ENCODE results near the gene GREM2.

GREM2 gene

DNA sequence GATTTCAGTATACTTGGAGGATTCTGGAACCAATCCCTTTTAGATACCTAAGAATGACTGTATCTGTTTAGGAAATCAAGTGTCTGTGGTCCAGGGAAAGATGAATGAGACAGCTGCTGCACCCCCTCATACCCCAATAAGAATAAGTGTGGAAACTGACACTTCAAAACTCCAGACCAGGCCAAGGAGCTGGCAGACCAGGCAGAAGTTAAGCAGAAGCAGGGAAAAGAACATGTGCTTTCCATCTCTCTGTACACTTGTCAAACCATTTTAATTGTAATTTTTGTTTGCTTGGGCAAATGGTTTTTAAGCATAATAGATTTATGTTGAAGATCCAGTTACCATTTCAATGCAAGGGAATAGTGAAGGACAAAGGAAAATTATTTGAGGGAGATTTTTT, 100.2 kb downstream of the GREM2 start:
- DNase-seq (ENCODE audit: low read depth) = no peak
- no peak overlapping the region for H3K4me3 ChIP-seq (ENCODE audit: low read depth, low read length)

DNA sequence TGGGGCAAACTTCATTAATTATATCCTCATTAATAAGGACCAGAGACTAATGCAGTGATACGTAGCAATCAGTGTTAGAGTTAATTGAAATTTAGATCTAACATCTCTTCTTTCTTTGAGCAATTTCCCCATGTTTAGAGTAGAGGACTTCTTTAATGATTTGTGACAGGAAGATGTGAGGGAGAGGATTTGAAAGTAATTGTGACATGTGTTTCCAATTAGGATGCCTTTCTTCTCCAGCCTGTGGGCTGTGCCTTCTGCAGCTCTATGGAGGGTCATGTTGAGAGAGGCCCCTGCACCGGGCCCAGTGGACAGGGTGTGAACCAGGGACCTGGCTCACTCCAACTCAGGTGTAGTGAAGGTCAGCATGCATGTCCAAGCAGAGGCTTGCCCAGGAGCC, 103.0 kb downstream of the GREM2 start:
- DNase-seq (ENCODE audit: low read depth) = no peak
- no peak overlapping the region for H3K4me3 ChIP-seq (ENCODE audit: low read depth, low read length)

DNA sequence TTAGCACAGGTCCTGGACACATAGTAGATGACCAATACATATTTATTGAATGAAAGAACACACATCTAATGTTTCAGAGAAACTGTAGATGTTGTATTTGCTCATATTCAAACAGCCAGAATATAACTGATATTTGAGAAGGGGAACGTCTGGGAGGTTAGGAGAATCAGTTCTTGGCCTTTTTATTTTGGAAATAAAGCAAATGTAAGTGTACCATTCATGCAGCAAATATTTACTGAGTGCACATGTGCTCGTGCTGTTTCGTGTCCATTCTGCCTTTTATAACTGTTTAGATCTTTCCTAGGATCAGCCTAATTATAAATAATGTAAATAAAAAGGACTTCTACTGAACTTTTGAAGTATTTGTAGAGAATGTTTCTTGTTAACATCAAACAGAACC, 103.8 kb downstream of the GREM2 start:
- H3K4me3 ChIP-seq (ENCODE audit: low read depth, low read length) = no peak overlapping the region
- DNase-seq (ENCODE audit: low read depth) = no peak

DNA sequence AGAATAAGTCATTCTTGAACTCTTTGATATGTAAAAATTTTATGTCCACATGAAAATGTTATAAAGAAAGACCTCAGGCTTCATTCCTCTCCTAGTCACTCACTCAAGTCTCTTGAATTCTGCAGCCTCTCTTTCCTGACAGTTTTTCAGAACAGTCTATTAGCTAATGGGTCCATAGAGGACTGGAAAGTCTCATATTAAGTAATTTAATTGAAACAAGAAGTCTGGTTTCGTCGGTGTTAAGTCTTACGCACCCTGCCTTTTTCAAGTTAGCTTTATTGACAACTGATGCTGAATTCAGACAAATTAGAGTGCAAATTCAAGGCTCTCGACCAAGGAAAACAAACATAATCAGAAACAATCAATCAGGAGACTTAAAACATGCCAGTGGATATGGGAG, 105.8 kb downstream of the GREM2 start:
- no peak for DNase-seq (ENCODE audit: low read depth)
- H3K4me3 ChIP-seq (ENCODE audit: low read depth, low read length) = no peak overlapping the region

DNA sequence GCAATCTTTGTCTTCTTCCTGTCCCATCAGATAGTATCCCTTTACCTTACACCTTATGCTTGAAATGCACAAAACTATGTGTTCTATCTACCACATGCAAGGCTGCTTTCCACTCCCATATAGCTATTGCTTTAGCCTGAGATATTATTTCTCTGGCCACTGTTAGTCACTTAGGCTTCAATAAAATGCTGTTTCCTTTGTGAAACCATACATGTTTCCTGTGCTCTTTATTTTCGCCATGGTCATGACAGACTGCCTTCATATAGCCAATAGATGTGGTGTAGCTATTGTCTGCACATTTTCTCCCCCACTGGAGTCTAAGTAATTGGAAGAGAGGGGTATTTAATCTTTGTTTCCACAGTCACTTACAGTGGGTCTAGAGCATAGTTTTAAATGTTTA, 108.4 kb downstream of the GREM2 start:
- DNase-seq (ENCODE audit: low read depth) = no peak
- H3K4me3 ChIP-seq (ENCODE audit: low read depth, low read length) = no peak overlapping the region

DNA sequence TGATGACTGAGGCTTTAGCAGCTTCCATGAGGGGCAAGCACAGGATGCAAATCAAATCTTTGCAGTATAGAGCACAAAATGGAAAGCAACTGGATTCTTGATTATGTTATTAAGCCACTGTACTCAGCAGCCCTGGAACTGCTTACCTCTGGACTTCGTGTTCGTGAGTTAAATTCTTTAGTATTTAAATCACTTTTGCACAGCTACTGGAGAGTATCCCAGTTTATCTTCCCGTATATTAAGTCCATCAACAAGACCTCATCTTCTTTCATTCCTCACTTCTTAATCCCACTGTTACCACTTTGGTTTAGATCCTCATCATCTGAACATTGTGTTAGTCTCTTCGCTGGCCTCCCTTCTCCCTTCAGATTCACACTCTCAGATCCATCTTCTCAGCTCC, 108.9 kb downstream of the GREM2 start:
- no peak for DNase-seq (ENCODE audit: low read depth)
- no peak overlapping the region for H3K4me3 ChIP-seq (ENCODE audit: low read depth, low read length)

DNA sequence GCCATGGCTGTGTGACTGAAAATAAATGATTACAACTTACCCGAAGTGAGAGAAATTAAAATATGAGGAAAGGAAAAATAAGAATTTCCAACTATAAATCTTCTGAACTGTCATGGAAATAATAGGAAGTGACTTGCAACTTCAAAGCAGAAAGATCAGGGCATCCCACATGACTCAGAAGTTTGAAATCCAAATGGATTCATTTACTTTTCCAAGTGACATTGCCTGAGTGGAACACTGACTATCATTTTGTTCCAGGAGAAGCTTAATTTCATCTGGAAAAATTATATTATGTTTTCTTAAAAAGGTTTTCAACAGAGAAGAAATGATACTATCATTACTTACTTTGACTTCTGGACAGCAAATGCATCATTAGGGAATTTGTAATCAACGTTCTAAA, 110.8 kb downstream of the GREM2 start:
- H3K4me3 ChIP-seq (ENCODE audit: low read depth, low read length) = no peak overlapping the region
- no peak for DNase-seq (ENCODE audit: low read depth)

DNA sequence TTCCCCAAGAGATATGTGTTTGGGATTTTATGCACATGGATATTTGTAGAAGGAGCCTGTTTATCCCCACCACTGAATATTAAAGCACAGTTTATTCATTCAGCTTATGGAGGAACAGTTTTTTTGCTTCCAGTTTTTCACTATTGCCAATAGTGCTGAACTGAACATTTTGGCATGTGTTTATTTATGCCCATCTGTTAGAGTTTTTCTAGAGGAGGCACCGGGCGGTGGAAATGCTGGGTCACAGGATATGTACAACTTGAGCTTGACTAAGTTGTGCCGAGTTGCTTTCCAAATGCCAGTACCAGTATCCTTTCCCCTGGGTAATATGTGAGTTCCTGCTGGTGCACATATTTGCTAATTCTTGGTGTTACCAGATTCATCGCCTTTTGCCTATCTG, 111.3 kb downstream of the GREM2 start:
- no peak overlapping the region for H3K4me3 ChIP-seq (ENCODE audit: low read depth, low read length)
- no peak for DNase-seq (ENCODE audit: low read depth)

DNA sequence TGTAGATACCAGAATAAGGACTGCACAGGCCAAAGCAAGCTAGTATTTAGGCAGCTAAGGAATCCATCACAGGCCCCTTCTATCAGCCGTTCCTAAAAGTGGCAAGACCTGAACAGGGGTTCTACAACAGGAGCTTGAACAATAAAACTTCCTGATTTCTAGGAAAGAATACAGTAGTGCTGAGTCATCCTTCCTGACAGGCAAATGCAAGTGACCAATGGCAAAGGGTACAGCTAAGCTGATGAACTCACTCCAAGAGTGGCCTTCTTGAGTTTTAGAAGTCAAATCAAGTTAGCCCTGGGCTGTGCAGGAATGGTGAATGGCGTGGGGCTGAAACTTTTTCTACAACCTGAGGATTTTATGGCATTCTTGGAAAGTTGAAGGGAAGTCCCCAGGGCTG, 112.9 kb downstream of the GREM2 start:
- DNase-seq (ENCODE audit: low read depth) = peak; percentile 26
- no peak overlapping the region for H3K4me3 ChIP-seq (ENCODE audit: low read depth, low read length)

DNA sequence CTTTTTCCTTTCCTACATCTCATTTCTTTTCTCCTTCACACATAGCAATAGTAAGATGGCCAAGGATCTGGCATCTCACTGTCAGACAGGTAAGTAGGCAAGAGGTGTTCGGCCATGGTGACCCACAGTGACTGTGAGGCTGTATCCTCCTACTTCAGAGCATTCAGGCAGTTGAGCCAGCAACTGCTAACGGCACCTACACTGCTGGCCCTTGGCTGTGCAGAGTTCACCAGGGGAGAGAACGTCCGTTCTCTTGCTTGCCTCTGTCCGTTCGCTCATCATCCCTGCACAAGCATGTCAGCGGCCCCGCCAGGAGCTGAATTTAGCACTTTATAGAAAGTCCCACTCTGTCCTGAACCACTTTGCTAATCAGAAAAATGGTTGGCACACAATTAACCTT, 113.6 kb downstream of the GREM2 start:
- DNase-seq (ENCODE audit: low read depth) = no peak
- no peak overlapping the region for H3K4me3 ChIP-seq (ENCODE audit: low read depth, low read length)

DNA sequence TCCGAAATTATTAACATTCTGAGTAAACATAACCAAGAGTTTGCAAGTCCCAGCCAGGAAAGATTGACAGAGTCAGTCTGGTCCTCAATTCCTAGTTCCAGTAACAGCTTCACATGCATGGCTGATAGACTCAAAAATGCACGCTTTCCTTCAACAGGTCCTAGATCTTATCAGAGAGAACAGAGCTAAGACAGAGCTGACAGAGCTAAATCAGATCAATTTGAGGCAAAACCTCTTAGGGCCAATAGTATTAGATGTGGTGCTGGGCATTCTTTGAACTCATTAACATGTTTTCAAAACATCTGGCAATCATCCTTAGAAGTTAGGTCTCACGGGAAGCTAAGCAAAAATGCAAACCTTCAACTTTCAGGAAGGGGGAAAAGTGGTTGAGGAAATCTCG, 114.0 kb downstream of the GREM2 start:
- H3K4me3 ChIP-seq (ENCODE audit: low read depth, low read length) = no peak overlapping the region

DNA sequence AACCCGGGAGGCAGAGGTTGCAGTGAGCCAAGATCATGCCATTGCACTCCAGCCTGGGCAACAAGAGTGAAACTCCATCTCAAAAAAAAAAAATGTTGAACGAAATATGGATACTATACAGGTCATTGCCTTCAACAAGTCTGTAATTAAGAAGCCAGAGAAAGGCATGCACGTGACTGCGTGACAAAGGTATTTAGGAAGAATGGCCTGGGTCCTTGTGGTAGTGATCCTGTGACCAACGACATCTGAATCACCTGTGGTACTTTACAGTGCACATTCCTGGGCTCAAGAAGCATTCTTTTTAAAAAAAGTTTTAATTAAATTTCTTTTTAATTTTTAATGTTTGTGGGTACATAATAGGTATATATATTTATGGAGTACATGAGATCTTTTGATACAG, 115.0 kb downstream of the GREM2 start:
- no peak for DNase-seq (ENCODE audit: low read depth)
- H3K4me3 ChIP-seq (ENCODE audit: low read depth, low read length) = no peak overlapping the region

More for the DNA sequence above, 114.0 kb downstream of the GREM2 start:
- DNase-seq (ENCODE audit: low read depth) = no peak

DNA sequence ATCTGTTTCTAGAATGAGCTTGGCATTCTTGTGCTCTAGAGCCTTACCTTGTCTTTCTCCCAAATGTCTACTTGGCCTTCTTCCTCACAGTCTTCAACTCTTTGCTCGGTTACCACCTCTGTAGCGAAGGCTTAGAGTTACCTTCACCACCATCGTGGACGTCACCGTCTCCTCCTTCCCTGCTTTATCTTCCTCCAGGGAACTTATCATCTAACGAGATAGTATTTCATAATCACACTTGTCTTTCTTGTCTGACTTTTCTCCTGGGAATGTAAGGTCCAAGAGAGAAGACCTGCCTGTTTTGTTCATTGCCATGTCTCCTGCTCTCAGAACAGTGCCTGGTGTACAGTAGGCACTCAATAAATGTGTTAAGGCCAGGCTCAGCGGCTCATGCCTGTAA, 115.6 kb downstream of the GREM2 start:
- H3K4me3 ChIP-seq (ENCODE audit: low read depth, low read length) = no peak overlapping the region
- DNase-seq (ENCODE audit: low read depth) = no peak

DNA sequence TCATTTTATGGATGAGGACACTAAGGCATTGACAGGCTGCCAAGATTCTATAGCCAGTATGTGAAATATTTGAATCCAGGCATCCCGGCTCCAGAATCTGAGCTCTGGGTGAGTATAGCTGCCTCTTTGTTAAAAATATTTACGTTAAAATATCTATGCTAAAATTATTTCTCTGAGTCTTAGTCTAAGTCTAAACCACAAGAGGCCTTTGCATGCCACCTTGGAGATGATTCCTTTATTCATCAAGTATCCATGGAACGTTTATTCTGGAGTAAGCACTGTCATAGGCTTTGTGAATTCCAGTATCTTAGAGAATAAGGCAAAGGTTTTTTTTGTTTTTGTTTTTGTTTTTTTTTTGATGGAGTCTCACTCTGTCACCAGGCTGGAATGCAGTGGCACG, 116.4 kb downstream of the GREM2 start:
- H3K4me3 ChIP-seq (ENCODE audit: low read depth, low read length) = no peak overlapping the region
- DNase-seq (ENCODE audit: low read depth) = no peak

DNA sequence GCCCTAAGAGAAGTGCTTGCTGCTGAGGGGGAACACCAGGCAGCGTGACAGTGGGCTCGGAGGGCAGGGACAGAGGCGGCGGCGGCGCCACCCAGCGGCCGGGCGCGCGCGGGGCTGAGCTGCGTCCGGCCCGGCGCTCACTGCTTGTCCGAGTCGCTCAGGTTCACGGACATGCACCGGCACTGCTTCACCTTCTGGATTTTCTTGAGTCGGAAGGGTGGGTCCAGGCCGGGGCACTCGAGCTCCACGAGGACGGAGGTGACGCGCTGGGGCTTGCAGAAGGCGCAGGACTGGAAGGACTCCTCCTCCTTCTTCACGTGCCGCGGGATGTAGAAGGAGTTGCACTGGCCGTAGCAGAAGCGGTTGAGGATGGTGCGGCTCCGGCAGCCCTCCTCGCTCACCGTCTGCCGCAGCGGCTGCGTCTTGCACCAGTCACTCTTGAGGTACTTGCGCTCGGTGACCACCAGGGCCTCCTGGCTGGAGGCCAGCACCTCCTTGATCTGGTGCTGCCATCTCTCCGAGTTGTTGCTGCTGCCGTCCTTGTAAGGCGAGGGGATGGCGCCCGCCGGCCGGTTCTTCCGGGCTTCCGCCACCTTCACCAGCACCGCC, 119.0 kb downstream of the GREM2 start:
- DNase-seq (ENCODE audit: low read depth) = no peak
- peak overlapping the region; percentile 13 for H3K4me3 ChIP-seq (ENCODE audit: low read depth, low read length)

DNA sequence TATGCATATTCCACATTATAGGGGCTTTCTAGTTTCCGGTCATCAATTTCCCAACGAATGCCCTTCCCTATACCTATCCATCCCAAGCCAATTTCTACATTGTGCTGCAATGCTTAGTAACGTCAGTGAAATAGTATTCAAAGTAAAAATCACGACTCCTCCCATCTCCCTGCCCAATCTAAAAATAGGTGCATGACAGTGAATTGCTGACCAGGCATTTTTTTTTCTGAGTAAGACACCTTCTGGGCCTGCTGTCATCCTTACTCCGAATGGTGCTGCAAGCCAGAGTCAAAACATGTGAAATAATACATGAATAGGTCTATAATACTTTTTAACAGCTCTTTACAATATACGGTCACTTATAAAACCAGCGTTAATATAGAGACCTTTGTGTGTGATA, 120.2 kb downstream of the GREM2 start:
- DNase-seq (ENCODE audit: low read depth) = no peak
- H3K4me3 ChIP-seq (ENCODE audit: low read depth, low read length) = no peak overlapping the region

DNA sequence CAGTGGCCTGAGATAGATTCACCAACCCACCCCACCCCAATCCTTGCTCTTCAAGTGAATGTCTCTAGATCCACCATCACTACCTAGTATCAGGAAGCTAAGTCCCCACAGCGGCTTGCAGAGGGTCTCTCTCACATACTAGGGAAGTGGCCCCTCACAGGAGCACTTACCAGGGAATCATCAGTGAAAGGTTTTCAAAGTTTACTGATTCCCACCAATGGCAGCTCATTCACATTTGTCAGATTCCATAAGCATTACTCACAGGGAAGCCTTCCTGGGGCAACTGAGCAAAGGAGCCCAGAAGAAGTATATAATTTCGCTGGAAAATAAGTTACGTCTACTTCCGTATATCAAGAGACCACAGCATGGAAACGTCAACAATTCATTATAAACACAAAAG, 120.8 kb downstream of the GREM2 start:
- DNase-seq (ENCODE audit: low read depth) = no peak

DNA sequence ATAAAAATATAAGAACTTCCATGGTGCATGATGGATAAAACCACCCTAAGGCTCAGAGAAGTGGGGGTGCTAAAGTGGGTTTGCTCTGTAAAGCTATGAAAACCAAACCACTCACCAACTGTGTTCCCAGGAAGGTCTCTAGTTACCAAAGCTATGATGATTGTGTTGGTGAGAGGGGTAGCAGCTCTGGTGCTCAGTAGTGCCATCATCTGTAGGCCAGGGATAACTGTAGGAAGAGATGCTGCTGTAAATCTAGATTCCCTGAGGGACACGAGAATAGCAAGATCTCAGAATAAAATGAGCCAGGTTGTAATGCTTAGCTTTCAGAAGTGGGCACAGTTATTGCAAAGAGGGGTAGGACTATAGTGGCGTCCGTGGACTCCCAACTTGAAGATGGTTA, 124.5 kb downstream of the GREM2 start:
- H3K4me3 ChIP-seq (ENCODE audit: low read depth, low read length) = no peak overlapping the region

More for the DNA sequence above, 120.8 kb downstream of the GREM2 start:
- no peak overlapping the region for H3K4me3 ChIP-seq (ENCODE audit: low read depth, low read length)

DNA sequence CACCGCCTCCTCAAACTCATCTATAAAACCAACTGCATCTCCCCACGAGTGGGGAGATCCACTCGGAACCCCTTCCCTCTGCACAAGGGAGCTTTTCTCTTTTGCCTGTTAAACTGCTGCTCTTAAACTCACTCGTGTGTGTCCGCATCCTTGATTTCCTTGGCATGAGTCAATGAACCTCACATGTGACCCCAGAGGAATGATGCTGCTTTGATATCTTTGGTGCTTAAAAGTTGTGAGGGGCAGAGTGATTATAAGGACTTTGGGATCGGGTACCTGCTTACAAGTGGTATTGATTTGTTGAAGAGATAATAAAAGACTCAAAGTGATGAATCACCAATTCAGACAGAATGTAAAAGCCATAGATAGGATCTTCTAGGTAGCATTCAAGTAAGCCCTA, 125.3 kb downstream of the GREM2 start:
- DNase-seq (ENCODE audit: low read depth) = no peak
- H3K4me3 ChIP-seq (ENCODE audit: low read depth, low read length) = no peak overlapping the region

More for the DNA sequence above, 124.5 kb downstream of the GREM2 start:
- DNase-seq (ENCODE audit: low read depth) = no peak

DNA sequence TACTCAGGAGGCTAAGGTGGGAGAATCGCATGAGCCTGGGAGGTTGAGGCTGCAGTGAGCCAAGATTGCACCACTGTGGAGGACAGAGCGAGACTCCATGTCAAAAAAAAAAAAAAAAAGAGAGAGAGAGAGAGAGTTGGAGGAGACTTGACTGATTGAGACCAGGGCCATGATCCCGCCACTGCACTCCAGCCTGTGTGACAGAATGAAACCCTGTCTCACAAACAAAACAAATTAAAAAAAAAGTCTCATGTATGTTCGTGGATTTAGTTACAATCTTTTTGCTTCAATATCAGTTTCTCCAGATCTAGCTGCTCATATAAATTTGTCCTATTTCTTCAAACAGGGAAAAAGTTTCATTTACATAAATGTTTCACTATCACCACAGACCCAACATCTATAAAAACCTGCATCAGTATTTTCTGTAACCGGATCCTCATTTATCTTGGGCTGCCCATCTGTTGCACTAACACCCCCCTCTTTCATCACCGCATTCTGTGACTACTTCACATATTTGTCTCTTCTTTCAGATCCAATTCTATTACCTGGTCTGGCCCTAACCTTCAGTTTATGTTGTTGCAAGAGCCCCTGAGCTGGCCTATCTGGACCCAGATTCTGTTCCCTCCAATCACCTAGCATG, 127.0 kb downstream of the GREM2 start:
- no peak for DNase-seq (ENCODE audit: low read depth)
- H3K4me3 ChIP-seq (ENCODE audit: low read depth, low read length) = no peak overlapping the region

DNA sequence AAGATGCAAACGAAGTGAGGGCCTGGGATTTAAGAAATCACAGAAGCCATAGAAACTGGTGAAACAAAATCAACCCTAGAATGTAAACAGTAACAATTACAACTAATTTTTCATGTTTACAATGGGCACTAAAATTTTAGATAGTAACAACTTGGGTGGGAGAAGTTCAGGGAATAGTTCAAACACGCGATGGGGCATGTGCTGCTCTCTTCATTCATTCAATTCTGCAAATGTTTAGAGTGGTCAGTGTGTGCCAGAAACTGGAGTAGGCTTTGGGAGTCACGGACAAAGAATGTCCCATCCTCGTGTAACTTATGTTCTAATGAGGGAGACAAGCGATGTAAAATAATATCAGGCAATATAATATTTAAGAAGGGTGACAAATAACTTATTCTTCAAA, 133.4 kb downstream of the GREM2 start:
- no peak for DNase-seq (ENCODE audit: low read depth)
- no peak overlapping the region for H3K4me3 ChIP-seq (ENCODE audit: low read depth, low read length)

DNA sequence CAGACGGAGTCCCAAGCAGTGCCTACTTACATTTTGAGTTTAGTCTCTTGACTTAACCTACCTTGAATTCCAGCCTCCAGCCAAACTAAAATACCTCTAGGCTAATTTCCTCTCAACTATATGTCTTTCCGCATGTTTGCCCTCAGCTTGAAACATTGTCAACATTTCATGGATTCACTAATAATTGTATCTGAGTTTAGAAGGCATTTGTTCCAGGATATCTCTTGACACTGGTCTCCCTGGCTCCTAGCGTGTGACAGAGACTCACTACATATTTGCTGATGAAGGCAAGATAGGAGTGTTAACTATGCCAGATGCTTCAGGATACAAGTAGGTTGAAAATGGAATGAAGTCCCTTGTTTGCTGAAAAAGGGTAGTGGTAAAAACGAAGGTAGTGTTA, 136.1 kb downstream of the GREM2 start:
- no peak overlapping the region for H3K4me3 ChIP-seq (ENCODE audit: low read depth, low read length)
- DNase-seq (ENCODE audit: low read depth) = no peak

Measured in skeletal muscle cell (primary cell).